AG08395 (cell line): ENCODE measurements around the gene ZNF620.
"Not testable (repeated sequence)": the region's sequence is repeated elsewhere in the genome, so short reads cannot be mapped to it uniquely, and the experiment has no call there.

Experiments
- DNase-seq: peaks from one replicate; pipeline ENCODE4 v3.0.0; 2012; ENCODE audit warnings: mixed read lengths, low spot score

ZNF620 gene

DNA sequence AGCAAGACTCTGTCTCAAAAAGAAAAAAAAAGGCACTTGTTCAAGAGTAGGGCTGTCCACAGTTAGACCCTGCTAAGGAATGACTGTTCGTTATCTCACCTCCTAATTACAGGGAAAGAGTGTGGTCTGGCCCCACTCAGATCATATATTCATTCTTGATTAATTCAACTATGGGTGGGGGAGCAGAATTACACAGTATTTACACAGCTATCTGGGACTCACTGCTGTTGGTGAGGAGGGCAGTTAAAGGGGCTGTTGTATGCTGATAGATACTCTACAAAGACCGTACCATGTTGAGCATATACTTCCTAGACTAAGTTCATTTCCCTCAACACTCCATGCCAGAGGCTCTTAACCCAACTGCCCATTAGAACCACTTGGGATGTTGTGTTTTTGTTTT lies 3.8 kb upstream of the ZNF620 start:
- DNase-seq: no peak

DNA sequence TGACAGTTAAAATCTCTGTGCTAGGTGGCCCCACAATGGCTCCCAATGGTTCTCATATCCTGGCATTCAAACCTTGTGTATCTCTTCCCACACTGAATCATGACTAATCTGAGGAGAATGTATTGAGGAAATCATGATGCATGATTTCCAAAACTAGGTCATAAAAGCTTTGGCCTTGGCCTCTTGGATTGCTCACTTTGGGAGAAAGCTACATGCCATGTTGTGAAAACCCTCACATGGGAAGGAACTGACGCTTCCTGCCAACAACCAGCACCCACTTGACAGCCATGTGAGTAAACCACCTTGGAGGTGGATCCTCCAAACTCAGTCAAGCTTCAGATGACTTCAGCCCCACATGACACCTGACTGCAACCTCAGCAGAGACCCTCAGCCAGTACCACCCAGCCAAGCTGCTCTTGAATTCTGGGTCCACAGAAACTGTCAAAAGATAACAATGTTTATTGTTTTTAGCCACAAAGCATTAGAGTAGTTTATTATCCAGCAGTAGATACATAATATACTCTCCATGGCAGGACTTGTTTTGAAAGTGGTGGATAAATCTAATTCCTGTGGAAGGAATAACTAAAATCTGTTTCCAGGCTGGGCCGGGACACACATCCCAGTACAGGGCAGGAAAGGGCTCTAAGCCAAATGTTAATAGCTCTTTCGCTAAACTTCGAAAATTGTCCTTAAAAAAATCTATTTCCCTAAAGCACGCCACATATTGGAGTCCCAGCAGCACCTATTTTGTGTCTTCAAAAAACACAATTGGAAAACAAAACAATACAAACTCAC lies 1.0 kb upstream of the ZNF620 start:
- DNase-seq: peak; percentile 90

DNA sequence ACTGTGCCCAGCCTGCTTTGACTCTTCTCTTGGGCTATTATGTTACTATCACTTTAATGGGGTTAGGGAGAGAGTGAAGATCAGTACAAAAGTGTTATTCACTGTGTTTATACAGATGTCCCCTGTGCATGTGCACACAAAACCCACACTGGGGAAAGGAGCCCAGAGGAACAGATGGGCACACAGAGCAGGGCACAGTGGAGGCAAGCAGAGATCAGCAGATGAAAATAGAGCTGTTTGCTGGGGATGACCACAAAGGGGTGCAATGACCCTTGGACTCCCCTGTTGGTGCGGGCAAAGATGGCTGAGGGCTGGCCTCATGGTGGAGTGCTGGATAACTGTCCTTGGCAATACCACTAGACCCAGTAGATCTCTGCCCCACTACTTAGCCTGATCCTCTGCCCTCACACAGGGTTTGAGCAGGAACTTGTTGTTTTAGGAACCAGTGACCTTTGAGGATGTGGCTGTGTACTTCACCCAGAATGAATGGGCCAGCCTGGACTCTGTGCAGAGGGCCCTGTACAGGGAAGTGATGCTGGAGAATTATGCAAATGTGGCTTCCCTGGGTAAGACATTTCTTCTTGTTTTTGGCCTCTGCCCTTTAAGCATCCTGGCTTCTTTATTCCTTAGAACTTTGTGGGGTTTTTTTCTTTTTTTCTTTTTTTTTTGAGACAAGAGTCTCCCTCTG lies 5.3 kb downstream of the ZNF620 start:
- DNase-seq: no peak

DNA sequence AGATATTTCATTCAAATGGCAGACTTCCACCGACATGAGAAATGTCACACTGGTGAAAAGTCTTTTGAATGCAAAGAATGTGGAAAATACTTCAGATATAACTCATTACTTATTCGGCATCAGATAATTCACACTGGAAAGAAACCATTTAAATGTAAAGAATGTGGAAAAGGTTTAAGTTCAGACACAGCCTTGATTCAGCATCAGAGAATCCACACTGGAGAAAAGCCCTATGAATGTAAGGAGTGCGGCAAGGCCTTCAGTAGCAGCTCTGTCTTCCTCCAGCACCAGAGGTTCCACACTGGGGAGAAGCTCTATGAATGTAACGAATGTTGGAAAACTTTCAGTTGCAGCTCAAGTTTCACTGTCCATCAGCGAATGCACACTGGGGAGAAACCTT lies 10.4 kb downstream of the ZNF620 start:
- DNase-seq: no peak

DNA sequence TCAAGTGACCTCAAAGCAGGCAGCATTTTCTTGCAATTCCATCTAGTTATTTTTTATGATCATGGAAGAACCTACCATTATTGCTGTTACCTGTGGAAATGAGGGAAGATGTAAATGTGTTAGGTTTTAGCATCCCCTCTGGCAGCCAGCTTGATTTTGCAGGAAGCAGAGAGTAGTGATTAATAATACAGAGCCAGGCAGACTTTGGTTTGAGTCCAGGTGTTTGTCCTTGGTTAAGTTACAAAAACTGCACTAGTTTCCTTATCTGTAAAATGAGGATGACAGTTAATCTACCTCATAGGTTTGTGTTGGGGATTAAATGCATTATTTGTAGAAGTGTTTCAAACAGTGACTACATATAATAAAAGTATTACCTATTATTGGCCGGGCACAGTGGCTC lies 12.2 kb downstream of the ZNF620 start:
- DNase-seq: no peak

DNA sequence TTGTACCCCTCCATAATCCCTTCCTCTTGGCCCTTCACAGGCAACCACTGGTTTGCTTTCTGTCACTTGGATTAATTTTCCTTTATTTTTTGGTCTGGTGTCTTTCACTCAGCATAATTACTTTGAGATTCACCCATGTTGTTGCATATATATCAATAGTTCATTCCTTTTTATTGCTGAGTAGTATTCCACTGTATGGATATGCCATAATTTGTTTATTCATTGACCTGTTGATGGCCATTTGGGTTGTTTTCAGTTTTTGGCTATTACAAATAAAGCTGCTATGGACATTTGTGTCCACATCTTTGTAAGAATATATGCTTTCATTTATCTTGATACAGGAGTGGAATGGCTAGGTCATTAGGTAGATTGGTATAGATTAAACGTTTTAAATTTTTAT lies 13.0 kb downstream of the ZNF620 start:
- DNase-seq: no peak

DNA sequence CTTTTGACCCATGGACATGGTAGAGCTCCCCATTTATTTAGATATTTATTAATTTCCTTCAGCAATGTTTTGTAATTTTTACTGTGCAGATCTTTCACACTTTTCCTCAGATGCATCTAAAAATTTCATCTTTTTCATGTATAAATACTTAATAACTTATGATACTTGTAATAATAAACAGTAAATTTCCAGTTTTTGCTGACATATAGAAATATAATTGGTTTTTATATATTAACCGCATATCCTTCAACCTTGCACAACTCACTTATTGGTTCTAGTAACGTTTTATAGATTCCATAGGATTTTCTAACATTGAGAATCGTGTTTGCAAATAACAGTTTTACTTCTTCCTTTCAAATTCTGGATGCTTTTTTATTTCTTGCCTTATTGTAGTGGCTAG lies 15.4 kb downstream of the ZNF620 start:
- no peak for DNase-seq

DNA sequence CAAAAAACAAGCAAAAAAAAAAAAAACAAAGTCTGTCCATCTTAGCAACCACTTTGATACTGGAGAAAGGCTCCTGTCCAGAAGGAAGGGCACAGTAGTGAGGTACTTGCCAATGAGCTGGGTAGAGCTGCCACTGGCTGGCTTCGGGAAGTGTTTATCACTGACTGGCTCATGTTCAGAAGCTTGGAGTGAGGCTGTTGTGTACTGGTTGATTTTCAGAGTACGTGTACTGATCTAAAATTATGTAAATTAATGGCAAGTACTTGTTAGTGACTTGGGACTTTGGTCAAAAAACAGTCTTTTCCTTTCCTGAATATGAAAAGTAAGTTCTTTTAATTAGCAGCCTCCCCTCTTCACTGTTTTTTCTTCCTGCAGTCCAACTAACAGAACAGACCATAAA lies 17.9 kb downstream of the ZNF620 start:
- no peak for DNase-seq

DNA sequence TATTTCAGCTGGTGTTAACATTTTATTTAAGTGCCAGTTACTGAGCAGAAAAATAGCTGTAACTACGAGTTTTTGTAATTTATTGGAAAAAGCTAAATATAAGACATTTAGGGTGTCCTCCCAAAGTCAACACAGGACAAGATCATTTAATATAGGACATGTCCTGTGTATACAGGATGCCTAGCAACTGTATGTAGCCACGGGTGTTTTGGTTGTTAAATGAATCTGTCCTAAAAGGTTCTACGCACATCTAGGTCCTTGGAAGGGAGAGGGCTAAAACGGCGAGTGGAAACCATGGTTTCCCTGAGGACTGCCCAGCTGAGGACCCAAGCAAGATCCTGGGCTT lies 18.4 kb downstream of the ZNF620 start:
- DNase-seq: no peak

DNA sequence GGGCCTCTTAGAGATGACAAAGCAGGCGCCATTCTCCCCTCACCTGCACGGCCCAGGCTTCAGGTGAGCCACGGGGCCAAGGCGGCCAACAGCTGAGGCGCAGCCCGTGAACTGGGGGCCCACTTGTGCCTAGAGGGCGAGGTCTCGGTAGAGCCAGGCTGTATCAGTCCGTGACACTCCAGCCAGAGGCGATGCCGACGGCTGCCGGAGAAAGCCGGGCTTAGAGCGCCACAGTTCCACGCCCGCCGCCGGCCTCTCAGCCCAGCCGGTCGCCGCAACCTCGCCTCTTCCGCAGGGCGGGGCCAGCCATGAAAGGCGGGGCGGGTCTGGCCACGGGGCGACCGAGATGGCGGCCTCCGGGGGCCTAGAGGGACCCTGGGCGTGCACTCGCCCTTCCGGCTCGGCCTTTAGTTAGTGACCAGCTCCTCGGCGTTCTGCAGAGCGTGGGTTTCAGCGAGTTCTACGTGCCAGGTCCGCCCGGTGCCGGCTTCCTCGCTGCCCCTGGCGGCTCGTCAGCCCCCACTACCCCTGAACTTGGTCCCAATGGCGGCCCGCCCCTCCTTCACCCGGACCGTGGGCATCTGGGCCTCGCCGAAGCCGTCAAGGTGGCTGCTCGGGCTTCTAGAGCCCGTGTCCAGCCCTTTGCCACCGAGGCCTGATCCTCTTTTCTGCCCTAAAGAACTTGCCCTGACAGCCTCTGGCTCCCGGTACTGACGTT lies 18.9 kb downstream of the ZNF620 start, which contains the start of gene ZNF621:
Gene ZNF621, plus strand, starts transcription at position 393 of the 718 bp plus-strand sequence. CDS start 881 bp downstream, outside the sequence.
- peak; percentile 96 for DNase-seq

DNA sequence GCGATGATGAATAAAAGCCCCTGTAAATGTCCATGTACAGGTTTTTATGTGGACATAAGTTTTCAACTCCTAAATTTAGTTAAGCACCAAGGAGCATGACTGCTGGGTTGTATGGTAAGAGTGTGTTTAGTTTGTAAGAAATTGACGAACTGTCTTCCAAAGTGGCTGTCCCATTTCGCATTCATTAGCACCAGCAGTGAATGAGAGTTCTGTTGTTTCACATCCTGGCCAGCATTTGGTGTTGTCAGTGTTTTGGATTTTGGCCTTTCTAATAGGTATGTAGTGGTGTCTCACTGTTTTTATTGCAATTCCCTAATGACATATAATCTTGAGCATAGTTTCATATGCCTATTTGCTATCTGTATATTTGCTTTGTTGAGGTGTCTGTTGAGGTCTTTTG lies 22.6 kb downstream of the ZNF620 start:
- DNase-seq: no peak

DNA sequence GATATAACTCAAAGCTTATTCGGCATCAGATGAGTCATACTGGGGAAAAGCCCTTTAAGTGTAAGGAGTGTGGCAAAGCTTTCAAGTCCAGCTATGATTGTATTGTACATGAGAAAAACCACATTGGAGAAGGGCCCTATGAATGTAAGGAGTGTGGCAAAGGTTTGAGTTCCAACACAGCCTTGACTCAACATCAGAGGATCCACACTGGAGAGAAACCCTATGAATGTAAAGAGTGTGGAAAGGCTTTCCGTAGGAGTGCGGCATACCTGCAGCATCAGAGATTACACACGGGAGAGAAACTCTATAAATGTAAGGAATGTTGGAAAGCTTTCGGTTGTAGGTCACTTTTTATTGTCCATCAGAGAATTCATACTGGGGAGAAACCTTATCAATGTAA lies 26.4 kb downstream of the ZNF620 start:
- no peak for DNase-seq

DNA sequence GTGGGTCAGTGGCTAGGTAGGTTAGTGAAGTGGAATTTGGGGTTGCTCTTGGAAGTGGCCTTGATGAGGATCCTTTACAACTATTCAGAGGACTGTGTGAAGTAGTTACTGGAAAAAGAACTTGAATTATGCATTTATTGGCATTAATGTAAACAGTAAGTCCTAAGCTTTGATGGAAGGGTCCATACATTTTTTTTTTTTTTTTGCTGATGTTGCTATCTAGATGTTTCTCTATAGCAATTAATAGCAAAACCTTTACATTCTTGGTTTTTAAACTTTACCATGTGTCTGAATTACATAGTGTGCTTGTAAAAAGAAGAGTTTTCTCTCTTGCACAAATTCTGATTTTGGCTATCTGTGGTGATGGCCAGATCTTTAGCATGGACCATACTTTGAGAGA lies 28.4 kb downstream of the ZNF620 start:
- no peak for DNase-seq

DNA sequence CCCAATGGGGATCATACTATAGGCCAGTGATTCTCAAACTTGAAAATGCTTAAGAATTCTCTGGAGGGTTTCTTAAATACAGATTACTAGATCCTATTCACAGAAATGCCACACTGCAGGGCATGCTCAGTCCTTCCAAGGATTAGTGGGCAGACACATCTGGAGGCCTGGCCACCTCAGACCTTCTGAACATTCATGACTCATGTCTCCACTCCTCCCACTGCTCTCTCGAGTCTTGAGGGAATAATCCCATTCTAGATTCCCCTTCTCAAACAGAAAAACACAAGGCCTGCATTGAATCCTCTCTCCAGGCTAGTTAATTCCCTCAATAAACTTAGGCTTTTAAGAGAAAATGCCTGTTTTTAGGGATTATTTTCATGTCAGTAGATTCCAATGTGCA lies 41.0 kb downstream of the ZNF620 start:
- peak; percentile 89 for DNase-seq

DNA sequence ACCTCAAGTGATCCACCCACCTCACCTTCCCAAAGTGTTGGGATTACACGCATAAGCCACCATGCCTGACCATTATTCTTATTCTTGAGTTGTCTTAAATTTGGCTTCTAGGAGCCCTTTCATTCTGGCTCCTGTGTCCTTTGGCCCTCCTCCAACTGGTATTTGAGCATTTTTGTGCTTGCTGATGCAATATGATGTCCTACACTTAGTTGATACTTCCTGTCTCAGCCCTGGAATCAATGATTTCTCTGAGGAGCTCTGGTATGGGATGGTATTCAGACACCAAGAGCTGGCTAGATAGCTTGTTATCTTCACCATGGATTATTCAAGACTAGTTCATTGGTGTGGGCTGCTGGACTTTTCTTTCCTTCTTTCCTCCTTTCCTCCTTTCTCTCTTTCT lies 44.3 kb downstream of the ZNF620 start:
- no peak for DNase-seq

DNA sequence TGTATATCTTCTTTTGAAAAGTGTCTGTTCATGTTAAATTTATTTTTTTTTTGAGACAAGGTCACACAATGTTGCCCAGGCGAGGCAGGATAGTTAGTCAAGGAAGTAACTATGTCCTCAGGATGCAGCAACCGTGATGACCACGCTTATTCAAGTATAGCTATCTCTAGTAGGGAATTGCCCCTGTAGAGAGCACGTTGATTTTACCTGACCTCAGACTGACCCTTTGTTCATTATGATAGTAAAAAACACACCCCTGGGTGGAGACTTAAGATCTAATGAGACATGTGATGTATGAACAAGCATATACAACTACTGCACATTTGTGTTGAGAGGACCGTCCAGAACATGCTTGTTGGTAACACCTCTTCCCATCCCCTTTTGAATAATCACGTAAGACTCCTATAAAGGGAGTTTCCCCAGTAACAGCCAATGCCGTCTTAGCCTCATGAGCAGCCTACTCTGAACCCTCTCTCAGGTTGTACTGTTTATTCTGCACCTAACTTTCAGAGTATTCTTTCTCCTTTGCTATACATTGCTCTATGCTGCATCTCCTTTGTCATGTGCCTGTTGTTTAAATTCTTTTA lies 51.8 kb downstream of the ZNF620 start:
- no peak for DNase-seq

DNA sequence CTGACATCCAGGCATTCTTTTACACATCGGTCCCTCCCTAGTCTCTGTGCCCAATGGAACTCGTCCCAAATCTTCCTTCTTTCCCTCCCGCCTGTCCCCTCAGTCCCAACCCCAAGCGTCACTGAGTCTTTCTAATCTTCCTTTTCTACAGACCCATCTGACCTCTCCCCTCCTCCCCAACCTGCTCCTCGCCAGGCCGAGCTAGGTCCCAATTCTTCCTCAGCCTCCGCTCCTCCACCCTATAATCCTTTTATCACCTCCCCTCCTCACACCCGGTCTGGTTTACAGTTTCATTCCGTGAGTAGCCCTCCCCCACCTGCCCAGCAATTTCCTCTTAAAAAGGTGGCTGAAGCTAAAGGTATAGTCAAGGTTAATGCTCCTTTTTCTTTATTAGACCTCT lies 56.6 kb downstream of the ZNF620 start:
- not testable (repeated sequence) for DNase-seq

DNA sequence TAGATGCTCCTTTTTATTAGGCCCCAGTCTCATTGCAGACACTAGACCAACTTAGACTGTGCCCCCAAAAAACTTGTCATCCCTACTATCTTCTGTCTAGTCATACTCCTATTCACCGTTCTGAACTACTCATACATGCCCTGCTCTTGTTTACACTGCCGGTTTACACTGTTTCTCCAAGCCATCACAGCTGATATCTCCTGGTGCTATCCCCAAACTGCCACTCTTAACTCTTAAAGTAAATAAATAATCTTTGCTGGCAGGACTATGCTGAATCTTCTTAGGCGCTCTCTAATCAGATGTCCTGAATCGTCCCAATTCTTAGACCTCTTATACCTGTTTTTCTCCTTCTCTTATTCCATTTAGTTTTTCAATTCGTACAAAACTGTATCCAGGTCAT lies 59.8 kb downstream of the ZNF620 start:
- DNase-seq: not testable (repeated sequence)

DNA sequence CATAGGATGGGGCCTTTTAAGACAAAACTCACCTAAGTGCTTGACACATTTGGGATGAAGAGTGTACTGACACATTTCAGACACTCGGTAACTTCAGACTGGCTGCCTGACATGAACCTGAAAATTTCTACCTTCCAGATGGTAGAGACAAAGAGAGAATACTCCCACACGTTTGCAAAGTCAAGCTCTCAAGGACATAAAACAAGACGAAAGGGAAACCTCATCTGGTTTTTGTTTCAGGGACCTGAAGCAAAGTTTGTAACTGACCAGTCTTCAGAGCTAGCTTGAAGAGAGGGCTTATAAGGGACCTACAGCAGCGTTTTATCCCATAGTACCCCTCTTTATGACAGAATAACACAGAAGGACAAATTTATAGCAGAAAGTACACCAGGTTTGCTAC lies 60.9 kb downstream of the ZNF620 start:
- no peak for DNase-seq
